KOPT-K1 (cell line): Measurements from ENCODE around the gene XPR1.

ENCODE experiments used
- H3K27ac ChIP-seq: fragments of 200-600 bp; sonication (generic); 2 replicates; pipeline ENCODE4 v1.5.1; 2016; ENCODE audit warnings: antibody characterized with exemption, mild to moderate bottlenecking, low read depth, low read length; ENCODE audit not compliant: poor library complexity, severe bottlenecking
- H3K36me3 ChIP-seq: fragments of 200-600 bp; sonication (generic); 2 replicates; pipeline ENCODE4 v1.5.1; 2017; ENCODE audit warnings: antibody characterized with exemption, mild to moderate bottlenecking, low read length, moderate library complexity; ENCODE audit not compliant: insufficient read depth
- H3K9me3 ChIP-seq: fragments of 200-600 bp; sonication (generic); 2 replicates; pipeline ENCODE4 v1.5.1; 2017; ENCODE audit warnings: antibody characterized with exemption, low read length, mild to moderate bottlenecking; ENCODE audit not compliant: insufficient read depth, poor library complexity, severe bottlenecking

The XPR1 gene

DNA sequence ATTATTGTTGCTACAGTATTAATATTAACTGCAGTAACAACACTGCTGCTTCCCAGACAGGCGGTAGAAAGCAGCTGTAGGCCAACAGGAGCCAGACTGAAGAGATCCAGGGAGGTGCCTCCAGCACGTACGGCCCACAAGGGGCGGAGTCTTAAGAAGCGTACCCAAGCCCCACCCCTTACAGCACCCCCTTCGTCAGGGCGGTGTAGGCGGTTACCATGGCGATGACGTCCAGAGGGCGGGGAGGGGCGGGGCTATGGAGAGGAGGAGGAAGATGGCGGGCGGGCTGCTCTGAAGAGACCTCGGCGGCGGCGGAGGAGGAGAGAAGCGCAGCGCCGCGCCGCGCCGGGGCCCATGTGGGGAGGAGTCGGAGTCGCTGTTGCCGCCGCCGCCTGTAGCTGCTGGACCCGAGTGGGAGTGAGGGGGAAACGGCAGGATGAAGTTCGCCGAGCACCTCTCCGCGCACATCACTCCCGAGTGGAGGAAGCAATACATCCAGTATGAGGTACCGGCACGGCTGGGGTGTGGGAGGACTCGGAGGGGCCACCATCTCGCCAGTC, at the start of gene XPR1:
TSS of gene XPR1 (plus strand) at position 257 of the 560 bp plus-strand sequence. CDS start at position 437, 180 bp downstream.
- H3K27ac ChIP-seq: peak within 1 kb of the TSS; percentile 78
- no peaks in the 10 kb centered on the region for H3K9me3 ChIP-seq
- no peaks in the 10 kb centered on the region for H3K36me3 ChIP-seq

DNA sequence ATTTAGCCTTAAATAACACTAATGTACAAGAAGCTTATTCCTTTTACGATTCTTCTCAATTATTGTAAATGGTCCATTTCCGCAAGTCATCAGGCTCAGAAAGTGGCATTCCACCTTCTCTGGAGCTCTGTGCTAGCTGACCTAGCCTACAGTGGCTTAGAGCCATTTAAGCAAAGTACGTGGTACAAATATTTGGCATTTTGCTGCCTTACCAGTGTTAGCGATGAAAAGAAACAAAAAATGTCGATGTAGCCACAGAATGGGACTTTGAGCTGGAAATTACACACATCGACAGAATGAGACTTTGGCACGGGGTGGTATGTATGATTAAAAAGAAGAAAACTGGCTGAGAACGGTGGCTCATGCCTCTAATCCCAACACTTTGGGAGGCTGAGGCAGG, 47.0 kb upstream of the XPR1 start:
- peak overlapping the region; percentile 21 for H3K27ac ChIP-seq
- peaks cover 4% of the 10 kb centered on the region for H3K9me3 ChIP-seq
- no peaks in the 10 kb centered on the region for H3K36me3 ChIP-seq

DNA sequence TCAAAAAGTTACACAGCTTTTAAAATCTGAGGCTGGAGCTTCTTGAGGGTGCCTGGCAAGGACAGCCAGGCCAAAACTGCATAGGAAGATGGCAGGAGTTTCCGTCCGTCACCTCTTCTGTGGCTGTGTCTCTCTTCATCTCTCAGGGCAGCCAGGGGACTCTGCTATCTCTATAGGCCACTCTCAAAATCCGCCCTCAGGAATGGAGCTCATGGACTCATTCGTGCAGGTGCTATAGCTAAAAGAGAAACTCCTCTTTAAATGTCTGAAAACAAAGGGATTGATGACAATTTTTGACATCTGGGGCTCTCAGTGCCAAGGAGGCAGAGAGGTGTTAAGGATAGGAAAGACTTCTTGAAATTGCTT, 45.8 kb upstream of the XPR1 start:
- no peaks in the 10 kb centered on the region for H3K36me3 ChIP-seq
- H3K27ac ChIP-seq: peak overlapping the region; percentile 21
- peaks cover 4% of the 10 kb centered on the region for H3K9me3 ChIP-seq

DNA sequence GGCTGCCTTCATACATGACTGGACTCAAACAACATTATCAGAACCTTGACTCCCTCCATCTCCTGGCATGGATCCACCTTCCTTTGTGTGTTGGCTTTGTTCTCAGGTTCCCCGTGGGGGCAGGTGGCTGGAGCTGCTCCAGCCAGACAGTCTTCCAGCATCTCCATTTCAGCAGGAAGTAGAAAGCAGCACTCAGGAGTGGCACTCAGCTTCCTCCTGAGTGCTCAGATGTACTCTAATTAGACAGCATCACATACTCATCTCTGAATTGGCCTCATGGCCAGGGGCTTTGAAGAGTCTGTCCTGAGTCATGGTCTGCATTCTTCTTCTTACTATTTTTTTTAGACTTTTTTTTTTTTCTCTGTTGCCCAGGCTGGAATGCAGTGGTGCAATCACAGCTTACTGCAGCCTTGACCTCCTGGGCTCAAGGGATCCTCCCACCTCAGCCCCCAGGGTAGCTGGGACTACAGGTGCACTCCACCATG, 45.1 kb upstream of the XPR1 start:
- Histone ChIP-seq H3K9me3 (peaks cover 4% of the 10 kb centered on the region), H3K27ac (no peak overlapping the region), H3K36me3 (no peaks in the 10 kb centered on the region)

DNA sequence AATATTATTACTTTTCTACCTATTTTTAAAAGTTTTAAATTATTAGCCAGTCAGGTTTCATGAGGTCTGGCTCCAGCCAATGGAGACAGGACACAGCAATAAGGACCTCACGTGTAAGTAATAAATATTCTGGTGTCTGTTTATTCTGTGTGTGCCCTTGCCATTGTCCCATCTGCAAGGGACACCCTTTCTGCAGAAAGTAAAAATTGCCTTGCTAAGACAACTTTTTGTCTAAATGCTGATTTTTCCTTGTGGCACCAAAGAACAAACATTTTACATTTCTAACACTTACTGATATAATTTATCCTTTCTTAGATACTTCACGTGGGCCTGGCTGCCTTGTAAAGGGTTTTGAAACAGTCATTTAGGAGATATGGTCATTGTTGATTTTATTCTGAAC, 43.7 kb upstream of the XPR1 start:
- Histone ChIP-seq H3K36me3 (no peaks in the 10 kb centered on the region), H3K9me3 (peaks cover 4% of the 10 kb centered on the region), H3K27ac (no peak overlapping the region)

DNA sequence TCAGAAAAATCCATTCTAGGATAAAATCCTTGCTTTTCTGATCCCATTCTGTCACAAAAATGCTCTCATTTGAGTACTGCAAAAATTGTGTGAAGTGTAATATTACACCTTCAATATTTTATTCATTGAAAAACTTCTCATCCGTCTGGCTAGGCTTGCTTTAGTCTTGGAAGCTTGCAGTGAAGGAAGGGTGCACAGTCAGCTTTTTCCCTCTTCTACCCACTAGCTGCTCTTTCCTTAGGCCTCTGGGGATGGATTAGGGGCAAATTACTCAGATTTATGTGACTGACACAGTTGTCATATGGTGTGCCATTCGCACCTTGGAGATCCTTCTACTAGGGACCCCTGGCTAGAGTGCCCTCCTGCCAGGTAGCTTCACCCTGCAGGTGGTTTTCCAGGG, 40.9 kb upstream of the XPR1 start:
- Histone ChIP-seq H3K9me3 (peaks cover 4% of the 10 kb centered on the region), H3K27ac (no peak overlapping the region), H3K36me3 (no peaks in the 10 kb centered on the region)

DNA sequence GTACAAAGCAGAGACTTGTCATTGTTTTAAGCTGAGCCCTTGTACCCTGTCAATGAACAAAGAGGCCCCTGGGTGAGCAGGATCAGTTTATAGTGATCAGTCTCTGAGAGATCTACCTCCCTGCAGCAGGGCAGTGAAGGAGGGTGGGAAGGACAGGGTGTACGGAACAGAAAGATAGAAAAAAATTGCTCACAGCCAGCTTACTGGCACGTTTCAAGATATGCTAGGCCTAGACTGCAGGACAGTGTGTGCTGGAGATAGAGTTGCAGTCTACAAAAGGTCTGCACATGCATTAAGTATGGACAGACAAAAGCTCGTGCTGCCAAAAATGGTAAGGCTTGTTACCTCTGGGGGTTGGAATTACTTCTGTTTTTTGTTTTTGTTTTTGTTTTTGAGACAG, 38.4 kb upstream of the XPR1 start:
- no peak overlapping the region for H3K27ac ChIP-seq
- no peaks in the 10 kb centered on the region for H3K36me3 ChIP-seq

DNA sequence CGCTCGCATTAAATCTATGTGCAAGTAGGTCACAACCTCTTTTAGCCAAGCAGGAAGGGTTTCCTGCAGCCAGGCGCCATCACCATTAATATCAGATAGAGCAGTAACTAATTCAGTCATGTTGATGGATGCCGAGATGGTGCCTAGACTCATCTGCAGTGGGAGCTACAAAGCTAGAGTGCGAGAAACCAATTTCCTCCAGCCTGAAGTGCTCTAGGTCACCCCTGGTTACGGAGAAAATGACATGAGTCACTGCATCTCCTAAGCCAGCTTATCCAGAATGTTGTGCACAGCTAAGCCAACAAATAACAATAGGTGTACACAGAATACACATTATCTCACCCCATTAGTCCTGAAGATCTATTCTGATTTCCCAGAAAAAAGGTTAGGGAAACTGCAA, 37.1 kb upstream of the XPR1 start:
- H3K9me3 ChIP-seq: no peaks in the 10 kb centered on the region
- H3K36me3 ChIP-seq: no peaks in the 10 kb centered on the region
- no peak overlapping the region for H3K27ac ChIP-seq

More for the DNA sequence above, 38.4 kb upstream of the XPR1 start:
- peaks cover 4% of the 10 kb centered on the region for H3K9me3 ChIP-seq

DNA sequence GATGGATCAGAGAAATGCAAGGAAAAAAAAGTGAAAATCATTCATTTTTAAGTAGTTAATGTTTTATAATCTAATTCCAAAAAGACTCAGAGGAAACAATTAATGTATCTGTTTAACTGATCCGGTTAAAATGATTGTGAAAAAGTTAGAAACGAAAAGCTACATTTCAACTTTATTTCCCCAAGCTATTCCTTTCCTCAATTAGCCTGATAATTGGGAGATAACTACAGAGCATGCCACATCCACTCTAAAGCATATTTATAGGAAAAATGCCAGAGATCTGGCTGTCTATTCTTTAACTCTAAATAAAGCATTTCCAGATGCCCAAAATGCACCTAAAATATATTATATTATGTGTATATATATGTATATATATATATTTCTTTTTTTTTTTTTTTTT, 35.9 kb upstream of the XPR1 start:
- Histone ChIP-seq H3K36me3 (no peaks in the 10 kb centered on the region), H3K9me3 (no peaks in the 10 kb centered on the region), H3K27ac (no peak overlapping the region)

DNA sequence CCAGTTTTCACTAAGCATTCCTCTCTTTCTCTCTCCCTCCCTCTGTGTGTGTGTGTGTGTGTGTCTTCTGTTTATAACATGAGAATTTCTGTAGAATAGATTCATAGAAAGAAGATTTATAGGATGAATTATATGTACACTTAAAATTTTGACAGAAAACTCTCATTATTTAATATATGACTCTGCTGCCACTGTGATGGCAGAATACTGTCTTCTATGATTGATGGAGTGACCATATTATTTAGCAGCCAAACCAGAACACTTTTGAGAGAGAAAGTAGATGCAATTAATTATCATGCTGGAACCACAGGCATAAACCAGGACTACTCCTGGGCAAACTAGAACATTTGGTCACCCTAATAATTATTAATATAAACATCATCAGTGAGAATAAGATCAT, 34.3 kb upstream of the XPR1 start:
- Histone ChIP-seq H3K9me3 (no peaks in the 10 kb centered on the region), H3K27ac (no peak overlapping the region), H3K36me3 (no peaks in the 10 kb centered on the region)

DNA sequence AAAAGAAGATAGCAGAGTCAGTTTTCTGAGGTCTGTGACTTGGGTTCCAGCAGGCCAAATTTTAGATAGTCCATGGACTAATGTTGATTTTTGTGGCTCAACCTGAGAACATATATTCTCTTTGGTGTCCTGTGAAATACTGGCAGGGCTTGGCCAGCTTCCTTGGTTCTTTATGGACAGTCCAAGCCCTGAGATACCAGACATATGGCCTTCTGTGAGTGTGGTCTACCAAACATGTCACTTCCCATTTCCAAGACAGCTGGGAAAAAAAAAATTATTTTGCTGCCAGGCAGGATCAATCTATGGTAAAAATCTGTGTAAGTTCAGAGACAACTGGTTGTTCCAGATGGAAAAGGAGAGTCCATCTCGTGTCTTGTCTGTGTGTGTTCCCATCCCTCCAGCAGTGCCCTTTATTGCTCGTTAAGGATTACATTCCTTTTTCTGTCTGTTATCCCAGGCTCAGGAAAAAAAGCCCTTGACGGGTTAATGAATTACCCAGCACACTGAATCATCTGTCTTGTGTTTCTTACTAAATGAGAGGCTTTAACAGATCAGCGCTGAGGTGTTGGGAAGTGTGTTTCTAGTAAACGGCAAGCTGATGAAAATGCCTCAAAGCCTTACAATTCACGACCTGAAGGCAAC, 33.4 kb upstream of the XPR1 start:
- no peak overlapping the region for H3K27ac ChIP-seq
- no peaks in the 10 kb centered on the region for H3K9me3 ChIP-seq
- H3K36me3 ChIP-seq: no peaks in the 10 kb centered on the region

DNA sequence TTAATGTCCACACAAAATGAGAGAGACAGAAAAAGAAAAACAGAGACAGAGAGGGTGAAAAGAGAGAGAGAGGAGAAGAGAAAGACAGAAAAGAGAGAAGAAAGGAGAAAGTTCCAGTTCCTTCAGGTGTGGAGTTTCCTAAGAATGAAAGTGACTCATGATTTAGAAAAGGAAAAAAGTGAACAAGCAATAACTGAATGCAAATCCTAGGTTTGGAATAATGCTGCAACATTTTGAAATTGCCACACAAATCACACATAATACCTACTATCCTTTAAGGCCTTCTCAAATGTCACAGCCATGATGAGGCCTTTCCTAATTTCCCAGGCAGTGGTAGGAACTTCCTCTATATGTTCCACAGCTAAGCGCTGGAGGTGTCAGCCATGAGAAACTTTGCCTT, 31.5 kb upstream of the XPR1 start:
- H3K9me3 ChIP-seq: no peaks in the 10 kb centered on the region
- no peak overlapping the region for H3K27ac ChIP-seq

DNA sequence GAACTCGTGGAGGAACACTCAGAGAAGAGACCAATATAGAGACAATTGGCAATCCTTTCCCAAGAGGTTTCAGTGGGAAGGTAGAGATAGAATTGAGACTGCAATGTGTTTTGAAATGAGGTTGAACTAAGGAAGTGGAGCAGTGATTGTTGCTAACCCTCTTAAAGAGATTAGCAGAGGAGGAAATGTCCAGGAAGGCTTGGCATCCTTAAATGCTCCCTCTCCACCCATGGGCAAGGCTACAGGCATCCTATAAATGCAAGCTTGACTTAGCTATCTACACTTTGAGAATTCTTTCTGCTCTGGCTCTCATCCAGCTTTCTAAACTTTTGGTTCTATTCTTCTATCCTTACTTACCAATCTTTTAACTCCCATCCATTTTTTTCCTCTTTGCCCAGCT, 30.3 kb upstream of the XPR1 start:
- H3K9me3 ChIP-seq: no peaks in the 10 kb centered on the region
- H3K27ac ChIP-seq: no peak overlapping the region
- H3K36me3 ChIP-seq: no peaks in the 10 kb centered on the region

More for the DNA sequence above, 31.5 kb upstream of the XPR1 start:
- no peaks in the 10 kb centered on the region for H3K36me3 ChIP-seq

DNA sequence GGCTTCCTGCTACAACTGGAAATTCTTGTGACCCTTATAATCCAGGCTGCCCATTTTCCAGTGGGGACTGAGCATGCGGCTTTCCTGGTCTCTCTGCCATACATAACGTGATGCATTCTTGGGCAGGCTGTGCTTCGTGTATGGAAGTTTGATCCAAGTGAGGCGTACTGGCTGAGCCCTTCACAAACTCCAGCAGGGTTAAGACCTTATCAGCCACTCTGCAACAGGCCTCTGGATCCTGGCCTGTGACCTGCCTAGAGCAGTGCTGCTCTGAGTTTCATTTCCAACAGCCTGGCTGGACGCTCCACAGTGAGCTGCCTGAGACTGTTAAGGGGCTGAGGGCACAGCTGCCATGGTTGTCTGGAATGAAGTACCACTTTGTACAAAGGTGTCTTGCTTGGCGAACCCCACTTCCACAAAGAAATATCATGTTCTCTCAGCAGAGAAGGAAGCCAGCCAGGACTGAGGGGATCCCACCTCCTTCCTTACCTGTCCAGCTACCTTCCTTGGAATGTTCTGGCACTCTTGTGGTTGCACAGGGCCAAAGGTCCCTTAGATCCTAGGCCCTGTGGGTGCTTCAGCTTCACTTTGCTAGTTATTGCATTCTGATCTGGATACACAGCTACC, 28.5 kb upstream of the XPR1 start:
- Histone ChIP-seq H3K27ac (no peak overlapping the region), H3K9me3 (no peaks in the 10 kb centered on the region), H3K36me3 (no peaks in the 10 kb centered on the region)

DNA sequence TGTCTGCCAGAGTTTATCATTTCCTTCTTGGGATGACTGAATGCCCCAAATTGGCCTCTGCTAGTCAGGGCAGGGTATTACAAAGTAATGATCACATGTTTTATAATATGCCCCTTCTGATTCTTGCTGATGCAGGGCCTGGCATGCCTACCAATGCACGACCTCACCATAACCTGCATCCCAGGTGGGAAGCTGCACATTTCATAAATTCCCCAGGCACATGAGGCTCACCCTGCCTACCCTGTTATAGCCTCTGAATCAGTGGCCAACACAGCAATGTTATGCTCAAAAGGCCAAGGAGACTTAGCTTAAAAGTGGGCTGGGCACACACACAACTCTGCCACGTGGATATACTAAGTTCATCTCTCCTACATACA, 28.0 kb upstream of the XPR1 start:
- Histone ChIP-seq H3K27ac (no peak overlapping the region), H3K36me3 (no peaks in the 10 kb centered on the region), H3K9me3 (no peaks in the 10 kb centered on the region)

DNA sequence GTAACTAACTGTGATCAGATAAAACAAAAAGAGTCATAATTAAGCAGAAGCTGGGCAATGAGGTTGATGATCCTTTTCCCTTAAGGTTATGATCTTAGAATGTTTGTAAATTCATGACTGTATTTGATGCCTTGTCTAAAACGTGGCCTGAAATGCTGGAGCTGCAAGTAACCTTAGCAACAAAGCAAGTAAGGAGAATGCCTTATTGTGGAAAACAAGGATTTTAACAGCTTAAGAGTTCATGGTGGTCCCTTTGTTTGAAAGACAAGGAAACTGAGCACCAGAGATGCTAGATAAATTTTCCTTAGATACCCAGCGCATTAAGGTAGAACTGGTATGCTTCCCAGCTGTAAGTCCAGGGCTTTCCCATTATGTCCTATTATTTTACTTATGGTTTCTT, 25.7 kb upstream of the XPR1 start:
- H3K27ac ChIP-seq: no peak overlapping the region
- no peaks in the 10 kb centered on the region for H3K36me3 ChIP-seq
- no peaks in the 10 kb centered on the region for H3K9me3 ChIP-seq
